ENCODE results near the gene NDOR1. TPM values are rescaled to one million over a fixed set of nuclear protein-coding genes. Genes with fewer than 3 reads are reported as not detected.

The NDOR1 gene
- polyA plus RNA-seq, 2 of the 4 experiments (the other 2 are of a cell fraction): 5.6 to 19.5 TPM

DNA sequence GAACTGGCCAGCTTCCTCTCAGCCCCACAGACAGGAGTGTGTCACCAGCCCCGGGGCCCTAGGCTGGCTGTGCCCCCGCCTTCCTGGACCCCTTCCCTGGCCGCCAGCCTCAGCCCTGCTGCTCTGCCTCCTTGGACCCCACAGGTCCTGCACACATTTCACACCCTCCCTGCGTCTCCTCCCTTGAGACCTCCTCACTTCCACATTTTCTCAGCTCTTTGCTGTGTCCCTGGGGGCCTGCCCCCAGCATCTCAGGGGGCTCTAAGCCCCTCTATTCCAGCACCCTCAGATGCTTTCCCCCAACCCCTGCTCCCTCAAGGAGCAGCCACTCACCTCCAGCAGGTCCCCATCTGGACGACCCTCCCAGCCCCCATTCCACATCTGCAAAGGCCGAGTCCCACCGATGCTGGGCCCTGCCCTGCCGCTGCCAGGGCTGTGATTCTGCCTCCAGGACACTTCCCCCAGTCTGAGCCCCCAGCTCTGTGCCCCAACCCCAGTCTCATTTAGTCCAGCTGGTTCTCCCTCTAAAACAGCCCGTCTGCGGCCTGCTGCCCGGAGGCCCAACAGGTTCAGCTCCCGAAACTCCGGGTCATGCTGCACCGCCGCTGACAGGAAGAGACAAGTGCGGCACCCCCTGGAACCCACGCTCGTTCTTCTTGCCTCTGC, 29.4 kb downstream of the NDOR1 start:
- DNase-seq (ENCODE audit: low read depth in 1 of 2, low spot score in 1 of 2) (no peak), ATAC-seq (no peak), FAIRE-seq (no peak)
- Histone ChIP-seq H3K4me1 (peaks cover 45% of the 10 kb centered on the region), H3K9me3 (no peaks in the 10 kb centered on the region), H3K4me2 (no peak overlapping the region), H3K4me3 (no peak overlapping the region), H3K27ac (no peak overlapping the region)
- TF ChIP-seq FOSL2 (IDR thresholded peaks at IDR 0.05) (no peak), FOSL2 (CRISPR knock-in tag; IDR thresholded peaks at IDR 0.05) (no peak), HMGXB4 (CRISPR knock-in tag; IDR thresholded peaks at IDR 0.05; ENCODE audit: borderline replicate concordance) (no peak), RAD21 (conservative IDR thresholded peaks at IDR 0.05 in 1 of 2, IDR thresholded peaks at IDR 0.05 in 1 of 2) (no peak), HEYL (CRISPR knock-in tag; IDR thresholded peaks at IDR 0.05) (no peak), KDM1A (IDR thresholded peaks at IDR 0.05; ENCODE audit: low read depth) (no peak), MAZ (IDR thresholded peaks at IDR 0.05; ENCODE audit: borderline replicate concordance, low read depth, low read length) (no peak), HOXA7 (CRISPR knock-in tag; IDR thresholded peaks at IDR 0.05) (no peak)
- ChIA-PET POLR2A (no interaction called here), CTCF (interaction anchor here (0.6 to 8.6 kb wide), 9 partner anchors 11 to 188 kb away, joined by 3 to 71 read pairs (median 5); partner anchors contain the start of genes CYSRT1 and SSNA1)
- 89% methylated on average over 17 of the region's 18 CpGs for WGBS (ENCODE audit: missing lambda C conversion rate)

GRCh38 chr9:137235424-137236237, 30.1 kb downstream of the NDOR1 start:
- Histone ChIP-seq H3K27ac (0 out of 6 replicates have a peak overlapping the region, but pooled peaks of 1 of the 2 experiments have one; percentile 33), H3K4me1 (peaks cover 38% of the 10 kb centered on the region), H3K9me3 (no peaks in the 10 kb centered on the region), H3K4me2 (no peak overlapping the region), H3K4me3 (no peak overlapping the region)
- CTCF ChIA-PET: interaction anchor here (0.6 to 13.1 kb wide), 39 partner anchors 9 to 430 kb away, joined by 3 to 236 read pairs (median 5); partner anchors contain the start of genes ANAPC2, CYSRT1, DPP7 and NELFB
- TF ChIP-seq TP53 (CRISPR knock-in tag; IDR thresholded peaks at IDR 0.05) (no peak), POLR2A (IDR thresholded peaks at IDR 0.05; ENCODE audit: low read length) (no peak), USF2 (IDR thresholded peaks at IDR 0.05) (no peak), ZNF302 (CRISPR knock-in tag; IDR thresholded peaks at IDR 0.05) (no peak), CTCF (IDR thresholded peaks at IDR 0.05) (no peak), FOSB (CRISPR knock-in tag; IDR thresholded peaks at IDR 0.05) (no peak), CHD2 (IDR thresholded peaks at IDR 0.05; ENCODE audit: low read length, partially characterized antibody) (no peak)
- TF ChIP-seq, protein P1, sequence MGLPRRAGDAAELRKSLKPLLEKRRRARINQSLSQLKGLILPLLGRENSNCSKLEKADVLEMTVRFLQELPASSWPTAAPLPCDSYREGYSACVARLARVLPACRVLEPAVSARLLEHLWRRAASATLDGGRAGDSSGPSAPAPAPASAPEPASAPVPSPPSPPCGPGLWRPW (IDR thresholded peaks at IDR 0.05): no peak
- WGBS (ENCODE audit: missing lambda C conversion rate): 68% methylated on average over 21 of the region's 35 CpGs
- ATAC-seq (peak in 1 of 2 experiments; percentile 6; a peak in 1 of 6 replicates), DNase-seq (ENCODE audit: low read depth in 1 of 2, low spot score in 1 of 2) (no peak), FAIRE-seq (no peak)
- POLR2A ChIA-PET: interaction anchor here (0.6 to 1.8 kb wide), 2 partner anchors 46 to 105 kb away, joined by 4 to 5 read pairs; no protein-coding TSS in a partner anchor
